Sigmoid colon (tissue), 7 donors: Measurements from ENCODE around the gene DNAH7. TPM values are rescaled to one million over a fixed set of nuclear protein-coding genes. Genes with fewer than 3 reads are reported as not detected.

Source experiments
- DNase-seq: peaks from one replicate; pipeline ENCODE4 v3.0.0-alpha.2; 2019
- H3K27ac ChIP-seq, 4 donors: fragments of 200-600 bp; sonication (generic); one replicate each; pipeline ENCODE4 v1.5.1; 2016 to 2019; ENCODE audit warnings: mild to moderate bottlenecking in 1 of 4
- H3K27me3 ChIP-seq, 3 donors: fragments of 200-600 bp; sonication (generic); one replicate each; pipeline ENCODE4 v1.5.1; 2019; ENCODE audit warnings: mild to moderate bottlenecking in 1 of 3
- H3K36me3 ChIP-seq, 4 donors: fragments of 200-600 bp; sonication (generic); one replicate each; pipeline ENCODE4 v1.5.1; 2016 to 2019
- H3K4me1 ChIP-seq, 4 donors: fragments of 200-600 bp; sonication (generic); one replicate each; pipeline ENCODE4 v1.5.1; 2017 to 2019
- H3K4me3 ChIP-seq, 4 donors: fragments of 200-600 bp; sonication (generic); one replicate each; pipeline ENCODE4 v1.5.1; 2017 to 2019; ENCODE audit warnings: mild to moderate bottlenecking in 2 of 4, moderate library complexity in 1 of 4
- H3K9me3 ChIP-seq, 4 donors: fragments of 200-600 bp in 3 of 4; sonication (generic) in 3 of 4; one replicate each; pipeline versions ENCODE4 v1.5.1 to v1.6.1; 2013 to 2019
- EP300 ChIP-seq, 4 donors: sonication (generic); formaldehyde crosslinking; IDR thresholded peaks; one replicate each; pipeline ENCODE4 v1.6.1; 2017; ENCODE audit warnings: antibody characterized with exemption in 4 of 4
- POLR2A ChIP-seq, 2 donors: fragments of 450-650 bp; IDR thresholded peaks; one replicate each; pipeline ENCODE4 v1.6.1; 2016; ENCODE audit warnings: antibody characterized with exemption in 2 of 2, mild to moderate bottlenecking in 2 of 2, moderate library complexity in 2 of 2
- POLR2AphosphoS5 ChIP-seq, 4 donors: sonication (generic); formaldehyde crosslinking; IDR thresholded peaks; one replicate each; pipeline ENCODE4 v1.6.1; 2017; ENCODE audit warnings: antibody characterized with exemption in 4 of 4
- WGBS, 2 donors: extraction: QIAGEN DNeasy Blood & Tissue Kit; methylation state at CpG; one replicate each; pipeline ENCODE4 v1.1.7; 2013; 5-methylcytosine and 5-hydroxymethylcytosine counted together
- intact Hi-C: fragments of 100-400 bp; cut with DNase I; formaldehyde crosslinking; loops from one replicate; pipeline ENCODE4 v1.15.1; 2023
- polyA plus RNA-seq, 3 donors: library from polyadenylated mRNA; stranded (reverse); fragments of 200-250 nt; gene quantifications; one replicate each; pipeline ENCODE4 v1.2.3, GENCODE V29; 2013
- total RNA-seq, 4 donors: library from RNA; depleted of rRNA; stranded (reverse); fragments of >200 nt; gene quantifications; one replicate each; pipeline ENCODE4 v1.1.0, GENCODE V29; 2016
- TF ChIP-seq, protein P1 (sequence below), 4 experiments: fragments of 450-650 bp in 3 of 4; fragments of 200-600 bp in 1 of 4; IDR thresholded peaks; one replicate each; pipeline ENCODE4 v1.5.1; 2016 to 2019; ENCODE audit warnings: antibody characterized with exemption in 4 of 4, mild to moderate bottlenecking in 3 of 4, moderate library complexity in 2 of 4
- donor health status: healthy with polysubstance abuse.
- donor health status: Bipolar disorder and iron deficiency.
- donor health status: healthy.

The DNAH7 gene
- total and polyA plus RNA-seq, 7 donors, result 0.36 to 1.9 (median 0.99) TPM

GRCh38 chr2:195706161-195706900, 362.3 kb downstream of the DNAH7 start:
- Histone ChIP-seq H3K4me1 (peaks cover 0 to 9% (median 3%) of the 10 kb centered on the region in 4 donors), H3K9me3 (no peaks in the 10 kb centered on the region), H3K27me3 (no peaks in the 10 kb centered on the region), H3K4me3 (no peak overlapping the region), H3K27ac (no peak overlapping the region), H3K36me3 (peaks cover 0 to 8% (median 0%) of the 10 kb centered on the region in 4 donors)
- DNase-seq, result no peak
- no peak for TF ChIP-seq POLR2AphosphoS5 (IDR thresholded peaks at IDR 0.05)
- TF ChIP-seq POLR2A (IDR thresholded peaks at IDR 0.05), result no peak
- no peak for TF ChIP-seq EP300 (IDR thresholded peaks at IDR 0.05)
- TF ChIP-seq, protein P1, sequence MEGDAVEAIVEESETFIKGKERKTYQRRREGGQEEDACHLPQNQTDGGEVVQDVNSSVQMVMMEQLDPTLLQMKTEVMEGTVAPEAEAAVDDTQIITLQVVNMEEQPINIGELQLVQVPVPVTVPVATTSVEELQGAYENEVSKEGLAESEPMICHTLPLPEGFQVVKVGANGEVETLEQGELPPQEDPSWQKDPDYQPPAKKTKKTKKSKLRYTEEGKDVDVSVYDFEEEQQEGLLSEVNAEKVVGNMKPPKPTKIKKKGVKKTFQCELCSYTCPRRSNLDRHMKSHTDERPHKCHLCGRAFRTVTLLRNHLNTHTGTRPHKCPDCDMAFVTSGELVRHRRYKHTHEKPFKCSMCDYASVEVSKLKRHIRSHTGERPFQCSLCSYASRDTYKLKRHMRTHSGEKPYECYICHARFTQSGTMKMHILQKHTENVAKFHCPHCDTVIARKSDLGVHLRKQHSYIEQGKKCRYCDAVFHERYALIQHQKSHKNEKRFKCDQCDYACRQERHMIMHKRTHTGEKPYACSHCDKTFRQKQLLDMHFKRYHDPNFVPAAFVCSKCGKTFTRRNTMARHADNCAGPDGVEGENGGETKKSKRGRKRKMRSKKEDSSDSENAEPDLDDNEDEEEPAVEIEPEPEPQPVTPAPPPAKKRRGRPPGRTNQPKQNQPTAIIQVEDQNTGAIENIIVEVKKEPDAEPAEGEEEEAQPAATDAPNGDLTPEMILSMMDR (IDR thresholded peaks at IDR 0.05), result no peak
- 89 to 95% methylated on average over 5 of the region's 5 CpGs for WGBS, 2 donors
- intact Hi-C loops, result no loop called here

DNA sequence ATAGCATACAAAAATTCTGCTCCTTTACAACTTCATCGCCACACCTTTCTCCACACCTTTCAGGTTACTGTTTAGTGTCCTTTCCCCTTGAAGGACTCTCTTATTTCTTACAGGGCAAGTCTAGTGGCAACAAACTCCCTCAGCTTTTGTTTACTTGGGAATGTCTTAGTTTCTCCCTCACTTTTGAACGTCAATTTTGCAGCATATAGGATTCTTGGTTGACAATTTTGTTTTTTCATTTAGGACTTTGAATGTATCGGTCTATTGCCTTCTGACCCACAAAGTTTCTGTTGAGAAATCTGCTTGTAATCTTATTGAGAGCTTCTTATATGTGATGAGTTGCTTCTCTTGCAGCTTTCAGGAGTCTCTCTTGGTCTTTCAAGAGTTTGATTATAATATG, 368.2 kb downstream of the DNAH7 start:
- Histone ChIP-seq H3K4me3 (no peak overlapping the region), H3K27me3 (no peaks in the 10 kb centered on the region), H3K4me1 (no peaks in the 10 kb centered on the region), H3K27ac (no peak overlapping the region), H3K36me3 (peaks cover 0 to 4% (median 0%) of the 10 kb centered on the region in 4 donors), H3K9me3 (peaks cover 0 to 10% (median 8%) of the 10 kb centered on the region in 4 donors)
- no peak for DNase-seq
- WGBS, 2 donors, result 65 to 85% methylated on average over 3 of the region's 3 CpGs
- intact Hi-C loops, result no loop called here
- TF ChIP-seq POLR2A (IDR thresholded peaks at IDR 0.05) (no peak), POLR2AphosphoS5 (IDR thresholded peaks at IDR 0.05) (no peak), EP300 (IDR thresholded peaks at IDR 0.05) (no peak)
- TF ChIP-seq, protein P1 (IDR thresholded peaks at IDR 0.05), result no peak

DNA sequence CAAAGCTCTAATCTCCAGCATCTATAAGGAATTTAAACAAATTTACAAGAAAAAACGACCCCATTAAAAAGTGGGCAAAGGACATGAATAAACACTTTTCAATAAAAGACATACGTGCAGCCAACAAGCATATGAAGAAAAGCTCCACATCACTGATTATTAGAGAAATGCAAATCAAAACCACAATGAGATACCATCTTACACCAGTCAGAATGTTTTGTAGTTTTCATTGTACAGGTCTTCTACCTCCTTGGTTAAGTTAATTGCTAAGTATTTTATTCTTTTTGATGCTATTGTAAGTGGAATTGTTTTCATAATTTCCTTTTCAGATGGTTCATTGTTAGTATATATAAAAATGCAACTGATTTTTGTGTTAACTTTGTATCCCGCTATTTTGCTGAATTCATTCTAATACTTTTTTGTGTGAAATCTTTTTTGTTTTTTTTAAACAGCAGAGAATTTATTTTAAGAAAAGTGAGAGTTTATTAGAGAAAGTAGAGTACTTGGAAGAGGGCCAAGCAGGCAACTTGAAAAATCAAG, 370.9 kb downstream of the DNAH7 start:
- H3K4me3 ChIP-seq, result no peak overlapping the region
- no peaks in the 10 kb centered on the region for H3K4me1 ChIP-seq
- peaks cover 0 to 10% (median 8%) of the 10 kb centered on the region in 4 donors for H3K9me3 ChIP-seq
- peaks cover 0 to 4% (median 0%) of the 10 kb centered on the region in 4 donors for H3K36me3 ChIP-seq
- WGBS, 2 donors, result 79 to 86% methylated on average over 3 of the region's 3 CpGs
- TF ChIP-seq POLR2A (IDR thresholded peaks at IDR 0.05) (no peak), EP300 (IDR thresholded peaks at IDR 0.05) (no peak), POLR2AphosphoS5 (IDR thresholded peaks at IDR 0.05) (no peak)
- TF ChIP-seq, protein P1 (IDR thresholded peaks at IDR 0.05), result no peak
- no peak for DNase-seq
- no peaks in the 10 kb centered on the region for H3K27me3 ChIP-seq
- no peak overlapping the region for H3K27ac ChIP-seq
- intact Hi-C loops, result no loop called here

GRCh38 chr2:195696012-195696411, 372.6 kb downstream of the DNAH7 start:
- Histone ChIP-seq H3K4me1 (no peaks in the 10 kb centered on the region), H3K27ac (no peak overlapping the region), H3K9me3 (peaks cover 0 to 10% (median 7%) of the 10 kb centered on the region in 4 donors), H3K4me3 (no peak overlapping the region), H3K36me3 (no peaks in the 10 kb centered on the region), H3K27me3 (no peaks in the 10 kb centered on the region)
- WGBS, 2 donors, result 87 to 96% methylated on average over 1 of the region's 1 CpG
- no peak for DNase-seq
- intact Hi-C loops, result no loop called here
- TF ChIP-seq, protein P1 (IDR thresholded peaks at IDR 0.05), result no peak
- TF ChIP-seq EP300 (IDR thresholded peaks at IDR 0.05) (no peak), POLR2AphosphoS5 (IDR thresholded peaks at IDR 0.05) (no peak), POLR2A (IDR thresholded peaks at IDR 0.05) (no peak)
